ENCODE data around the gene EGFL7. TPM values are rescaled to one million over a fixed set of nuclear protein-coding genes. Genes with fewer than 3 reads are reported as not detected.

EGFL7 gene
- total RNA-seq, 1 donor, result 3.3 TPM

- H3K4me3 ChIP-seq (ENCODE audit: insufficient read depth, low read length), result no peak overlapping the region
- DNase-seq (ENCODE audit: insufficient read length, low spot score, missing footprints), result no peak
- H3K4me1 ChIP-seq (ENCODE audit: insufficient read depth, low read length), result peaks cover 4% of the 10 kb centered on the region
- no peak overlapping the region for H2AFZ ChIP-seq (ENCODE audit: low read length)
- no peak overlapping the region for H3K27ac ChIP-seq (ENCODE audit: low read depth, low read length)
- no peaks in the 10 kb centered on the region for H3K27me3 ChIP-seq (ENCODE audit: insufficient read depth, low read length)
- H3K9me3 ChIP-seq (ENCODE audit: low read depth, low read length), result no peaks in the 10 kb centered on the region
- H3K36me3 ChIP-seq (ENCODE audit: insufficient read depth, low read length), result no peaks in the 10 kb centered on the region
- no peak for TF ChIP-seq CTCF (IDR thresholded peaks at IDR 0.05; ENCODE audit: extremely low read depth, low read depth, low read length)
- H3K79me2 ChIP-seq (ENCODE audit: insufficient read depth, low read length), result peaks cover 14% of the 10 kb centered on the region
- H4K20me1 ChIP-seq (ENCODE audit: insufficient read depth, low read length), result peaks cover 8% of the 10 kb centered on the region
- no peak overlapping the region for H3K4me2 ChIP-seq (ENCODE audit: insufficient read depth, low read length)
Measured at GRCh38 chr9:136682710-136683109, 20.0 kb downstream of the EGFL7 start.

GRCh38 chr9:136683173-136683745 lies 20.5 kb downstream of the EGFL7 start:
- Histone ChIP-seq H3K4me3 (ENCODE audit: insufficient read depth, low read length) (no peak overlapping the region), H3K79me2 (ENCODE audit: insufficient read depth, low read length) (peaks cover 14% of the 10 kb centered on the region)
- no peak for TF ChIP-seq CTCF (IDR thresholded peaks at IDR 0.05; ENCODE audit: extremely low read depth, low read depth, low read length)

GRCh38 chr9:136683755-136684154 lies 21.0 kb downstream of the EGFL7 start:
- H3K4me1 ChIP-seq (ENCODE audit: insufficient read depth, low read length), result peaks cover 4% of the 10 kb centered on the region
- no peaks in the 10 kb centered on the region for H3K9me3 ChIP-seq (ENCODE audit: low read depth, low read length)
- no peak overlapping the region for H3K27ac ChIP-seq (ENCODE audit: low read depth, low read length)
- peaks cover 8% of the 10 kb centered on the region for H4K20me1 ChIP-seq (ENCODE audit: insufficient read depth, low read length)
- H3K79me2 ChIP-seq (ENCODE audit: insufficient read depth, low read length), result peaks cover 14% of the 10 kb centered on the region
- H3K27me3 ChIP-seq (ENCODE audit: insufficient read depth, low read length), result no peaks in the 10 kb centered on the region
- H3K4me2 ChIP-seq (ENCODE audit: insufficient read depth, low read length), result no peak overlapping the region
- TF ChIP-seq CTCF (IDR thresholded peaks at IDR 0.05; ENCODE audit: extremely low read depth, low read depth, low read length), result no peak
- H2AFZ ChIP-seq (ENCODE audit: low read length), result no peak overlapping the region
- H3K4me3 ChIP-seq (ENCODE audit: insufficient read depth, low read length), result no peak overlapping the region
- DNase-seq (ENCODE audit: insufficient read length, low spot score, missing footprints), result no peak
- no peaks in the 10 kb centered on the region for H3K36me3 ChIP-seq (ENCODE audit: insufficient read depth, low read length)

More at GRCh38 chr9:136683173-136683745, 20.5 kb downstream of the EGFL7 start:
- DNase-seq (ENCODE audit: insufficient read length, low spot score, missing footprints), result no peak
- H2AFZ ChIP-seq (ENCODE audit: low read length), result no peak overlapping the region
- H3K27me3 ChIP-seq (ENCODE audit: insufficient read depth, low read length), result no peaks in the 10 kb centered on the region
- no peak overlapping the region for H3K4me2 ChIP-seq (ENCODE audit: insufficient read depth, low read length)
- no peak overlapping the region for H3K27ac ChIP-seq (ENCODE audit: low read depth, low read length)
- H4K20me1 ChIP-seq (ENCODE audit: insufficient read depth, low read length), result peaks cover 8% of the 10 kb centered on the region
- H3K4me1 ChIP-seq (ENCODE audit: insufficient read depth, low read length), result peaks cover 4% of the 10 kb centered on the region
- no peaks in the 10 kb centered on the region for H3K9me3 ChIP-seq (ENCODE audit: low read depth, low read length)
- H3K36me3 ChIP-seq (ENCODE audit: insufficient read depth, low read length), result no peaks in the 10 kb centered on the region

- no peaks in the 10 kb centered on the region for H3K9me3 ChIP-seq (ENCODE audit: low read depth, low read length)
- no peak overlapping the region for H3K4me3 ChIP-seq (ENCODE audit: insufficient read depth, low read length)
- no peak for DNase-seq (ENCODE audit: insufficient read length, low spot score, missing footprints)
- H3K27me3 ChIP-seq (ENCODE audit: insufficient read depth, low read length), result no peaks in the 10 kb centered on the region
- no peak overlapping the region for H3K4me2 ChIP-seq (ENCODE audit: insufficient read depth, low read length)
- H3K79me2 ChIP-seq (ENCODE audit: insufficient read depth, low read length), result peaks cover 14% of the 10 kb centered on the region
- H3K4me1 ChIP-seq (ENCODE audit: insufficient read depth, low read length), result peaks cover 4% of the 10 kb centered on the region
- H3K36me3 ChIP-seq (ENCODE audit: insufficient read depth, low read length), result no peaks in the 10 kb centered on the region
- H4K20me1 ChIP-seq (ENCODE audit: insufficient read depth, low read length), result peaks cover 8% of the 10 kb centered on the region
- H2AFZ ChIP-seq (ENCODE audit: low read length), result no peak overlapping the region
- H3K27ac ChIP-seq (ENCODE audit: low read depth, low read length), result no peak overlapping the region
- no peak for TF ChIP-seq CTCF (IDR thresholded peaks at IDR 0.05; ENCODE audit: extremely low read depth, low read depth, low read length)
Measured at GRCh38 chr9:136684339-136684738, 21.6 kb downstream of the EGFL7 start.
